Endodermal cell (in vitro differentiated cells): ENCODE results near the gene NFKBIA. TPM values are rescaled to one million over a fixed set of nuclear protein-coding genes. Genes with fewer than 3 reads are reported as not detected.

ENCODE experiments used
- DNase-seq: peaks from one replicate; pipeline ENCODE4 v3.0.0-alpha.2; 2017
- H3K27ac ChIP-seq: 2 replicates; pipeline ENCODE4 v1.5.1; 2013; ENCODE audit warnings: mild to moderate bottlenecking, low read depth, low read length, moderate library complexity
- H3K27me3 ChIP-seq: 2 replicates; pipeline ENCODE4 v1.6.1; 2013; ENCODE audit warnings: mild to moderate bottlenecking, low read length, moderate library complexity; ENCODE audit not compliant: insufficient read depth, control insufficient read depth, poor library complexity, severe bottlenecking
- H3K36me3 ChIP-seq: 2 replicates; pipeline ENCODE4 v1.7.0; 2013; ENCODE audit warnings: mild to moderate bottlenecking, low read length, moderate library complexity; ENCODE audit not compliant: control insufficient read depth, insufficient read depth
- H3K4me1 ChIP-seq: one replicate; pipeline ENCODE4 v1.7.0; 2013; ENCODE audit warnings: low read length; ENCODE audit not compliant: control insufficient read depth, insufficient read depth
- H3K4me3 ChIP-seq: 2 replicates; pipeline ENCODE4 v1.5.1; 2013; ENCODE audit warnings: mild to moderate bottlenecking, low read length, moderate library complexity
- H3K9ac ChIP-seq: 2 replicates; pipeline ENCODE4 v1.6.1; 2013; ENCODE audit warnings: mild to moderate bottlenecking, low read length, moderate library complexity; ENCODE audit not compliant: poor library complexity, severe bottlenecking; ENCODE audit errors: extremely low read depth
- H3K9me3 ChIP-seq: 2 replicates; pipeline ENCODE4 v1.6.1; 2013; ENCODE audit warnings: mild to moderate bottlenecking, low read length, moderate library complexity; ENCODE audit not compliant: control insufficient read depth
- H3K27ac Mint-ChIP-seq: 2 replicates; pipeline ENCODE4 v1.8.0; 2020; ENCODE audit warnings: mixed read lengths
- H3K27me3 Mint-ChIP-seq: 2 replicates; pipeline ENCODE4 v1.8.0; 2021; ENCODE audit warnings: mild to moderate bottlenecking, mixed read lengths; ENCODE audit not compliant: insufficient read depth
- H3K36me3 Mint-ChIP-seq: 2 replicates; pipeline ENCODE4 v1.8.0; 2020; ENCODE audit warnings: low read depth, mixed read lengths
- H3K4me1 Mint-ChIP-seq: 2 replicates; pipeline ENCODE4 v1.8.0; 2020; ENCODE audit warnings: mixed read lengths
- H3K4me3 Mint-ChIP-seq: 2 replicates; pipeline ENCODE4 v1.8.0; 2020; ENCODE audit warnings: mild to moderate bottlenecking, moderate library complexity, mixed read lengths
- H3K9me3 Mint-ChIP-seq: 2 replicates; pipeline ENCODE4 v1.8.0; 2020; ENCODE audit warnings: mild to moderate bottlenecking, mixed read lengths
- WGBS, 2 experiments: methylation state at CpG; one replicate each; pipeline versions ENCODE4 v1.1.5 to v1.1.7; 2013; ENCODE audit warnings: missing lambda C conversion rate in 2 of 2, mixed read lengths in 1 of 2; ENCODE audit not compliant: insufficient coverage in 1 of 2, insufficient read length in 1 of 2; 5-methylcytosine and 5-hydroxymethylcytosine counted together
- total RNA-seq, 2 donors: library from RNA; stranded (reverse); fragmentation: NEBNext Ultra II Directional in 1 of 2; extraction: Animal tissue kit (Norgen Biotek cat#: 25700) in 1 of 2; gene quantifications; 2 replicates in 1 of 2; 3 replicates in 1 of 2; pipeline ENCODE4 v1.2.1, GENCODE V29; 2021
- TF ChIP-seq, protein P1 (sequence below): fragments of 200-600 bp; sonication (generic); conservative IDR thresholded peaks from 2 replicates; pipeline ENCODE4 v1.5.0; 2021; ENCODE audit warnings: antibody characterized with exemption, mild to moderate bottlenecking

NFKBIA gene
- total RNA-seq, 2 donors from 2014 or later: 148 to 188 TPM

DNA sequence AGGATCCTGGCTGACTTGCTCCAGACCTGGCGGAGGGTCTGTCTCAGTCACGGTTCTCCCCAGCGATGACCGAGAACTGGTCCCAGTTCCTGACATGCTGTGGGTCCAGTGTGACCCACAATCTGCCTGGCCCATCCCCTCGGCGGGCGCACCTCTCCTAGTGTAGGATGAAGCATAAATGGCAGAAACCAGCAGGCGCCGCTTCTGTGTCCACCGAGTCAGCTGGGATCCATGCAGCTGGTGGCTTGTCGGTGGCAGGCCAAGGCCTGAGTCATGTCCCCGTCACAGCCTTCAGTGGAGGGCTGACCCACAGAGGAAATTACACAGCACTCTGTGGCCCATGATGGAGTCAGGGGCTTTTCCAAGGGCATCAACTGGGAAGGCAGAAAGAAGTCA is 38.5 kb downstream of the NFKBIA start:
- no peaks in the 10 kb centered on the region for H3K36me3 ChIP-seq
- H3K27ac ChIP-seq: no peak overlapping the region
- WGBS, 2 experiments: 90 to 95% methylated on average over 6 to 12 of the region's 12 CpGs
- DNase-seq: no peak
- peaks cover 15% of the 10 kb centered on the region for H3K4me1 ChIP-seq
- H3K27me3 ChIP-seq: no peaks in the 10 kb centered on the region
- peaks cover 5% of the 10 kb centered on the region for H3K9me3 Mint-ChIP-seq
- TF ChIP-seq, protein P1, sequence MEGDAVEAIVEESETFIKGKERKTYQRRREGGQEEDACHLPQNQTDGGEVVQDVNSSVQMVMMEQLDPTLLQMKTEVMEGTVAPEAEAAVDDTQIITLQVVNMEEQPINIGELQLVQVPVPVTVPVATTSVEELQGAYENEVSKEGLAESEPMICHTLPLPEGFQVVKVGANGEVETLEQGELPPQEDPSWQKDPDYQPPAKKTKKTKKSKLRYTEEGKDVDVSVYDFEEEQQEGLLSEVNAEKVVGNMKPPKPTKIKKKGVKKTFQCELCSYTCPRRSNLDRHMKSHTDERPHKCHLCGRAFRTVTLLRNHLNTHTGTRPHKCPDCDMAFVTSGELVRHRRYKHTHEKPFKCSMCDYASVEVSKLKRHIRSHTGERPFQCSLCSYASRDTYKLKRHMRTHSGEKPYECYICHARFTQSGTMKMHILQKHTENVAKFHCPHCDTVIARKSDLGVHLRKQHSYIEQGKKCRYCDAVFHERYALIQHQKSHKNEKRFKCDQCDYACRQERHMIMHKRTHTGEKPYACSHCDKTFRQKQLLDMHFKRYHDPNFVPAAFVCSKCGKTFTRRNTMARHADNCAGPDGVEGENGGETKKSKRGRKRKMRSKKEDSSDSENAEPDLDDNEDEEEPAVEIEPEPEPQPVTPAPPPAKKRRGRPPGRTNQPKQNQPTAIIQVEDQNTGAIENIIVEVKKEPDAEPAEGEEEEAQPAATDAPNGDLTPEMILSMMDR: no peak
- H3K4me3 Mint-ChIP-seq: no peak overlapping the region
- H3K27ac Mint-ChIP-seq: no peak overlapping the region
- H3K9ac ChIP-seq: no peak overlapping the region
- H3K36me3 Mint-ChIP-seq: no peaks in the 10 kb centered on the region
- no peaks in the 10 kb centered on the region for H3K27me3 Mint-ChIP-seq
- H3K4me3 ChIP-seq: no peak overlapping the region
- peaks cover 23% of the 10 kb centered on the region for H3K4me1 Mint-ChIP-seq
- peaks cover 7% of the 10 kb centered on the region for H3K9me3 ChIP-seq

DNA sequence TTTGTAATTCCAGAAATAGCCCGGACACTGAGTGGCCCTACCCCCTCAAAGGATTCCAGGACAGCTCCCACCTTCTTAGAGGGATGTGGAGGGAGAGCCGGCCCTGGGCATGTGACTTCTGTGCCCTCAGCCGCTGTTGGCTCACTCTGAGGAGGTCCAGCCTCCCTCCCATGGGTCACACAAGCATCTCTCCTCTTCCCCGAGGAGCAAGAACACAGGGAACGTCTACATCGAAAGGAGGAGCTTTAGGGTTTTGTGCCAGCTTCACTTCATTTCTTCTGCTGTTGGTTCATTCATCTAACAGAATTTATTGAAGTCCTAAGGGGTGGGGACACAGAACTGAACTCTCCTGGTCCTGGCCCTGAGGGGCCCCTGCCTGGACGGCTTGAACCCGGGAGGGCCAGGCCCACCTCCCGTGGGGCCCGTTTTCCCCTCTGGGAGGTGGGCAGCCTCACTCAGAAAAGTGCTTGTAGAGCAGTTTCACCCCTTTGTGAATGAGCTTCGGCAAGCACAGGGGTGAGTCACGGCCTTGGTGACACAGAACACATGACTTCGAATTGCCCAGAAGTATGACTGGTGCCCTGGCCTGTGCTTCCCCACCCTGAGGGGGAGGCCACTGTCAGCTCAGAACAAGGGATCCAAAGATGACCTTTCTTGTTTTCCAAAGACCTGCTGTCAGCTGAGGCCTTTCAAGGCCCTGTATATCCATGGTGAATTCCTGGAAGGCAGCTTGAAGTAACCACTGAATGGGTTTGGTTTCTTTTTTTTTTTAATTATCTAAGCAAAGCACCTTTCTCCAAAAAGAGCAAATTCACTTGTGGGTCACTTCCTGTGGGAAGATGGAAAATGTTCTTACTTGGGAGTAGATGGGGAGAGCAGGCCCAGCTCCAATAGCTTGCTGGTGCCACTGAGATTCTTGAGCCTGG is 39.2 kb downstream of the NFKBIA start:
- no peaks in the 10 kb centered on the region for H3K27me3 ChIP-seq
- H3K9me3 ChIP-seq: peaks cover under 1% of the 10 kb centered on the region
- no peak overlapping the region for H3K27ac ChIP-seq
- Mint-ChIP-seq H3K9me3 (no peaks in the 10 kb centered on the region), H3K4me3 (no peak overlapping the region), H3K27me3 (no peaks in the 10 kb centered on the region), H3K36me3 (no peaks in the 10 kb centered on the region), H3K27ac (no peak overlapping the region), H3K4me1 (peaks cover 23% of the 10 kb centered on the region)
- H3K4me1 ChIP-seq: peaks cover 15% of the 10 kb centered on the region
- TF ChIP-seq, protein P1: no peak
- H3K4me3 ChIP-seq: no peak overlapping the region
- H3K9ac ChIP-seq: no peak overlapping the region
- DNase-seq: no peak
- 86 to 89% methylated on average over 8 to 13 of the region's 13 CpGs for WGBS, 2 experiments
- H3K36me3 ChIP-seq: no peaks in the 10 kb centered on the region

DNA sequence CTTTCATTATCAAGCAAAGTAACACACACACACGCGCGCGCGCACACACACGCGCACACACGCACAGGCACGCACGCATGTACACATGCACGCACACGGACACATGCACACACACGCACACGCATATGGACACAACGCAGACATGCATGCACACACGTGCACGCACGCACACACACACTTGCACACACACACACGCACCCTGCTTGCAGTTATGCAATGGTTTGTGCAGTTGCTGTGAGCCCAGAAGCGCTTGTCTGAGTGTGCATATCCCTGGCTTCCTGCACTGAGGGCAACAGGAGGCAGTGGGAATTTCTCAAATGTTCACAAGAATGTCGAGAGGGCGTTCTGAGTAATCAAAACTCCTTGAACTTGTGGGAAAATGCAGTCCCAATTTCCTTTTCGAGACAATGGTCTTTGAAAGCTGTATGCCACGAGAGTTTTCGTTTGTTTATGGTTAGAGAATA is 41.6 kb downstream of the NFKBIA start:
- no peak for DNase-seq
- Mint-ChIP-seq H3K4me1 (peaks cover 14% of the 10 kb centered on the region), H3K27ac (no peak overlapping the region), H3K27me3 (no peaks in the 10 kb centered on the region), H3K4me3 (no peak overlapping the region), H3K9me3 (no peaks in the 10 kb centered on the region), H3K36me3 (no peaks in the 10 kb centered on the region)
- H3K27ac ChIP-seq: no peak overlapping the region
- peaks cover 11% of the 10 kb centered on the region for H3K4me1 ChIP-seq
- no peaks in the 10 kb centered on the region for H3K9me3 ChIP-seq
- no peaks in the 10 kb centered on the region for H3K27me3 ChIP-seq
- no peaks in the 10 kb centered on the region for H3K36me3 ChIP-seq
- TF ChIP-seq, protein P1: no peak
- H3K4me3 ChIP-seq: no peak overlapping the region
- WGBS, 2 experiments: 94 to 95% methylated on average over 25 of the region's 25 CpGs
- H3K9ac ChIP-seq: no peak overlapping the region
